Vagina (tissue), 2 donors: ENCODE data around the gene GIGYF2. TPM values are rescaled to one million over a fixed set of nuclear protein-coding genes. Genes with fewer than 3 reads are reported as not detected.

Experiments used
- DNase-seq, 2 donors: peaks; one replicate each; pipeline ENCODE4 v3.0.0-alpha.2; 2017; ENCODE audit errors: extremely low spot score in 2 of 2
- H3K27ac ChIP-seq: fragments of 200-600 bp; sonication (generic); one replicate; pipeline ENCODE4 v1.5.1; 2019
- H3K27me3 ChIP-seq: fragments of 200-600 bp; sonication (generic); one replicate; pipeline ENCODE4 v1.5.1; 2019
- H3K36me3 ChIP-seq, 2 donors: fragments of 200-600 bp; sonication (generic); one replicate each; pipeline ENCODE4 v1.5.1; 2017 to 2019
- H3K4me1 ChIP-seq: fragments of 200-600 bp; sonication (generic); one replicate; pipeline ENCODE4 v1.5.1; 2019
- H3K4me3 ChIP-seq, 2 donors: fragments of 200-600 bp; sonication (generic); 1 replicate in 1 of 2; 2 replicates in 1 of 2; pipeline ENCODE4 v1.5.1; 2016 to 2019
- H3K9me3 ChIP-seq: fragments of 200-600 bp; sonication (generic); one replicate; pipeline ENCODE4 v1.5.1; 2019
- CTCF ChIP-seq, 3 experiments: fragments of 450-650 bp in 2 of 3; fragments of 200-600 bp in 1 of 3; sonication (generic) in 1 of 3; IDR thresholded peaks; one replicate each; pipeline ENCODE4 v1.5.1; 2017 to 2019; ENCODE audit warnings: antibody characterized with exemption in 3 of 3, mild to moderate bottlenecking in 2 of 3, moderate library complexity in 2 of 3
- POLR2A ChIP-seq, 2 donors: fragments of 450-650 bp; IDR thresholded peaks; one replicate each; pipeline ENCODE4 v1.6.1; 2017; ENCODE audit warnings: antibody characterized with exemption in 2 of 2, mild to moderate bottlenecking in 2 of 2, moderate library complexity in 2 of 2
- POLR2AphosphoS5 ChIP-seq, 2 donors: sonication (generic); formaldehyde crosslinking; IDR thresholded peaks; one replicate each; pipeline ENCODE4 v1.9.0; 2017; ENCODE audit warnings: antibody characterized with exemption in 2 of 2, mild to moderate bottlenecking in 2 of 2, low read depth in 1 of 2; ENCODE audit not compliant: insufficient read depth in 1 of 2
- intact Hi-C: fragments of 100-400 bp; cut with DNase I; formaldehyde crosslinking; loops from one replicate; pipeline ENCODE4 v1.15.1; 2023
- small RNA-seq: library from RNA; depleted of rRNA; stranded (forward); fragments of <200 nt; gene quantifications from one replicate; pipeline ENCODE3, GENCODE V24; 2016
- total RNA-seq: library from RNA; depleted of rRNA; stranded (reverse); fragments of >200 nt; gene quantifications from one replicate; pipeline ENCODE4 v1.2.3, GENCODE V29; 2016

GIGYF2 gene
- total RNA-seq, 1 donor from 2014 or later = 69.0 TPM

DNA sequence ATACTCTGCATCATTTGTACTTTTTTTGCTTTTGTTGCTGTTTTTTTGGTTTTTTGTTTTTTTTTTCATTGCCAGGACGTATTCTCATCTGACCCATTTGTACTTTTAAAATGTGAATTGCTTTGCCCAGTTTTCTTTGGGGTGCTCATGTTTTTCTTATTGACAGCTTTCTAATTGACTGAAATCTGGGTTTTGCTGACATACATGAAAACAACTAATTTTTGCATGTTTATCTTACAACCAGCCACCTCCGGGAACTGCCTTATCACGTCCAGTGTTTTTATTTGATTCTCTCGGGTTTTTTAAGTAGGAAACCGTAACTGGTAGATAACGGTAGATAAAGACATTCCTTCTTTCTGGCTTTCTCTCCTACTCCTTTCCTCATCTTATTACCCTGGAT lies 211.6 kb downstream of the GIGYF2 start:
- Histone ChIP-seq H3K4me1 (no peaks in the 10 kb centered on the region), H3K27me3 (no peaks in the 10 kb centered on the region), H3K9me3 (no peaks in the 10 kb centered on the region), H3K4me3 (no peak overlapping the region), H3K27ac (no peak overlapping the region), H3K36me3 (no peaks in the 10 kb centered on the region)
- TF ChIP-seq CTCF (IDR thresholded peaks at IDR 0.05) (no peak), POLR2AphosphoS5 (IDR thresholded peaks at IDR 0.05; ENCODE audit: insufficient read depth in 1 of 2, low read depth in 1 of 2) (no peak), POLR2A (IDR thresholded peaks at IDR 0.05) (no peak)
- DNase-seq = no peak
- intact Hi-C loops = no loop called here

Small RNA genes within 50 kb of the gene (small RNA-seq; reads per million reads assigned to genes)
- gene RF00019 = not detected
- not detected for gene RN7SL359P
- gene RNU6-107P = not detected

Other genes with a start within 250 kb of the GIGYF2 start
- gene ALPI, start 241.2 kb upstream of the GIGYF2 start, total RNA-seq = not detected
- not detected for gene ECEL1, start 209.5 kb upstream of the GIGYF2 start, total RNA-seq
- not detected for gene PRSS56, start 176.9 kb upstream of the GIGYF2 start, total RNA-seq
- gene CHRND, start 171.2 kb upstream of the GIGYF2 start, total RNA-seq = not detected
- gene CHRNG, start 157.6 kb upstream of the GIGYF2 start, total RNA-seq = not detected
- 1.2 TPM for gene TIGD1, start 146.8 kb upstream of the GIGYF2 start, total RNA-seq
- gene EIF4E2, start 146.6 kb upstream of the GIGYF2 start, total RNA-seq = 17.9 TPM
- 22.6 TPM for gene EFHD1, start 63.7 kb upstream of the GIGYF2 start, total RNA-seq
- not detected for gene KCNJ13, start 79.2 kb downstream of the GIGYF2 start, total RNA-seq
- not detected for gene SNORC, start 172.9 kb downstream of the GIGYF2 start, total RNA-seq